Measurements from ENCODE around the gene ZNF688. TPM values are rescaled to one million over a fixed set of nuclear protein-coding genes. Genes with fewer than 3 reads are reported as not detected.
A peak's percentile ranks its signal among the peaks of the same experiment; 100 is the strongest.

Gene ZNF688
- total and polyA plus RNA-seq, 2 of the 13 experiments (the other 11 are each of a cell fraction or from before 2014, with no cell fraction given), result 2.4 to 5.4 TPM

- TF ChIP-seq ZBTB44 (CRISPR knock-in tag; IDR thresholded peaks at IDR 0.05) (no peak), AGO2 (optimal IDR thresholded peaks at IDR 0.05; ENCODE audit: low read depth, low read length) (no peak), YY1 (IDR thresholded peaks at IDR 0.05; ENCODE audit: insufficient read depth, insufficient replicate concordance, low read depth, low read length) (peak; percentile 43), BCLAF1 (IDR thresholded peaks at IDR 0.05) (no peak)
Measured at GRCh38 chr16:30562021-30562420, 9.5 kb downstream of the ZNF688 start (continued).

- Histone ChIP-seq H3K4me3 (replicated peaks in 1 of 3; ENCODE audit: insufficient read depth in 1 of 3, low read depth in 2 of 3, low read length in 3 of 3) (no peak overlapping the region), H3K27ac (ENCODE audit: extremely low read length, insufficient read depth, low read length) (no peak overlapping the region), H2AFZ (ENCODE audit: low read length) (no peak overlapping the region), H3K4me1 (ENCODE audit: insufficient read depth, low read length) (peaks cover 34% of the 10 kb centered on the region), H3K36me3 (replicated peaks in 1 of 2; ENCODE audit: control insufficient read depth in 1 of 2, insufficient read depth in 2 of 2, low read length in 2 of 2) (peaks cover 0 to under 1% of the 10 kb centered on the region in 2 experiments; a peak in 1 of 5 replicates), H3K9ac (ENCODE audit: insufficient read depth, low read depth, low read length) (no peak overlapping the region), H3K79me2 (ENCODE audit: insufficient read depth, low read length) (peaks cover 16% of the 10 kb centered on the region), H3K9me3 (ENCODE audit: low read length) (no peaks in the 10 kb centered on the region), H3K27me3 (ENCODE audit: control insufficient read depth in 1 of 2, insufficient read depth in 2 of 2, low read length in 2 of 2) (no peaks in the 10 kb centered on the region), H4K20me1 (ENCODE audit: insufficient read depth, low read length) (no peaks in the 10 kb centered on the region), H3K4me2 (ENCODE audit: low read depth, low read length) (no peak overlapping the region)
- in situ Hi-C loops (cut with HindIII; ENCODE audit: extremely low pct_ligation_motif_present, low pct_unique_long_range_greater_than_20kb), result no loop called here
- ChIA-PET CTCF (ENCODE audit: low intra/inter-chr PET ratio, low total read pairs) (no interaction called here), POLR2A (no interaction called here)
- TF ChIP-seq EEA1 (CRISPR knock-in tag; IDR thresholded peaks at IDR 0.05; ENCODE audit: borderline replicate concordance) (no peak), HNRNPLL (IDR thresholded peaks at IDR 0.05; ENCODE audit: low read depth, low read length, poor library complexity, severe bottlenecking) (peak; percentile 26)
- no peak for ATAC-seq
- no peak for DNase-seq (ENCODE audit: low spot score)
- intact Hi-C loops (cut with micrococcal nuclease; ENCODE audit: unreplicated experiment), result no loop called here
- no TSS peak for BruUV-seq (replicated peaks)
- WGBS (ENCODE audit: low lambda C conversion rate), result 88% methylated on average over 46 of the region's 46 CpGs
- FAIRE-seq, result no peak
Measured at GRCh38 chr16:30561089-30561816, 10.3 kb downstream of the ZNF688 start.

Data from HepG2 (cell line).